Smooth muscle cell of the brain vasculature (primary cell): ENCODE results near the gene PHEX.

ENCODE experiments used
- DNase-seq: peaks from one replicate; pipeline ENCODE4 v3.0.0-alpha.2; 2012; ENCODE audit warnings: low read depth, low spot score

PHEX gene

DNA sequence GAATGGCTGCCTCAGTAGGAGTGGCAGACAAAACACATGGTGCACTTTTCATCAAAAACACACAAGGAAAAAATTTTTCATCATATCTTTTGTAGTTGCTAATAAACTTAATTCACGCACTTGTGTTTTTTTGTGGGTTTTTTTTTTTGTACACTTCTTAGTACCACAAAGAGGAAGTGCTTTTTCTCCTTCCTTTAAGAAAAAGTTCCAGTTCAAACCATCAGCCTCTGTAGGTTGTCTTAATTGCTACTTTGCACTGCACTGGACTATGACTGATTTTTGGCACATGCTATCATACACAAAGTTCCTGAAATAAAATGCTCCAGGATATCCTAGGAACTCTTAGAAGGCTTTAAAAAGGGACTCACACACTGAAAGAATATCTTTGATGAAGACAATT is at the start of gene PHEX:
TSS of gene PHEX (plus strand) at position 242 of the 400 bp plus-strand sequence. CDS start 681 bp downstream, outside the sequence.
- DNase-seq = no peak

DNA sequence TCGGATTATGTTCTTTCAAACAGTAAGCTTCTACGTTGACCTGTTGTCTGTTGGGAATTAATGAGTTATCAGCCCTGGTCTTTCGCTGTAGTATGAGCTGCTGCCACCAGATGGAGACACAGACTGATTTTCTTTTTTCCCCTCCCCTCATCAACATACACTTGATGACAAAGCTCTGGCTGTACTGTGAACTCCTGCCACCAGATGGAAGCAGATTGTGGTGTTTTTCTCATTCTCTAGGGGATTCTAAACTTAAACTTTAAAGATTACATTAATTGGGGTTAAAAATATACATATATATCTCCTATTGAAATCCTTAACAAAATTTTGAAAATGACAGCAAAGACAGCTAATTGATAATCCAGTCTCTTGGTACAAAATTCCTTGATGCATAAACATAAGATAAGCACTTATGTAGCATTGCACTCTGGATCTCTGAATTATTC is 46.8 kb upstream of the PHEX start:
- DNase-seq = peak; percentile 57

DNA sequence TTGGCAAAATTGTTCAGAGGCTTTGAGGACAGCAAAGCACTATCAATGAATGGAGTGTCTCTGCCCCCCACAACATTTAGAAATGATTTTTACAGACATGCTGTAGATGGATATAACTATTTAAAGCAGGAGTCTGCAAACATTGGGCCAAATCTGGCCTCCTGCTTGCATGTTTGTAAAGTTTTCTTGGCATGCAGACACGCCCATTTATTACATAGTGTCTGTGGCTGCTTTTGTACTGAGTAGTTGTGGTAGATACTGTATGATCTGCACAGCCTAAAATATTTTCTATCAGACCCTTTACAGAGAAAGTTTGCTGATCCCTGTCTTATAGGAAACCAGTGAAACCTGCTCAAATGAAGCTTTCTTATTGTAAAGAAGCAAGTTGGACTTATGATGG is 45.5 kb upstream of the PHEX start:
- no peak for DNase-seq

DNA sequence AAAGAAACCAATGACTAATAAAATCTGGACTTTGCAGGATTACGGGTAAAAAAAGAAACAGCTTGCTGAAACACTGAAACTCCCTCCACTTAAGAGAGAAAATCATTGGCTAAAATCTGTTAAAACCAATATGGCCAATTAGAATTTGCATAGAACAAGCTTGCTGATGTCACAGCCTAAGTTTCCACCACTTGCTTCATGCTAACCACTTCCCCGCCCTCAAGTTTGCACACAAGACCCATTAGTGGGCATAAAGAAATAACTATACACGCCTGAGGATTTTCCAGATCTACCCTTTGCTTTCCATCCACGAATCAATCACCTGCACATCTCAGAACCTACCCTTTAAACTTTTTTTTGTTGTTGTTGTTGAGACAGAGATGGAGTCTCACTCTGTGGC is 42.7 kb upstream of the PHEX start:
- DNase-seq = no peak

DNA sequence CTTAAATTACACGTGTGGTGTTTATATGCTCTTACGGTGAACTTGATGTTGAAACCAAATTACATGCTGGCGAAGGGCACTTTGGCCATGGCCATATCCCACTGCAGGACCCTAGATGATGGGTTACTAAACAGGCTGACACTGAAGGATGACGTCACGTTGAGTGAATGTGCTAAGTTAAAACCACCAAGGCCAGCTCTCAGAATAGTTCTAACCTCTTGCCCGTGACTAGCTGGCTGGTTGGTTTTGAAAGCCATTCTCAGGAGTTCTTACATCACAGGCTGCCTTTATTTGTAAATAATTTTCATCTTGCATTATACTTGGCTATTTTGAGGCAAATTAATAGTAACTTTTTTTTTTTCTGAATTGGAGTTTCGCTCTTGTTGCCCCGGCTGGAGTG is 41.3 kb upstream of the PHEX start:
- DNase-seq = no peak

DNA sequence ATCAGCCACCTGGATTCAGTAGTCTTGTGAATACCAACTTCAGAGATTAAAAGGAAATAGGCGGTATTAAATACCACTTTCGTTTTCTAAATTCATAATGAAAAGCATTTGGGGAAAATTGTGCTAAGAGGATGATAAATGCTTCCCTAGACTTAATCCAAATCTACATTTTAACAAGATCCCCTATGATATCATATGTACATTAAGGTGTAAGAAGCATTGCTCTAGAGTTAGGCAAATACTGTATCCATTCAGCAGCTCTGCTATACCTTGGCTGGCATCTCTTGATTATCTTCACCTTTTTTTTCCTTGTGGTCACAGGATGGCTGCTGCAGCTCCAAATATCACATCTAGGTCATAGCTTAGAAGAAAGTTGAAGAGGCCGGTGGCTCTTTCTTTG is 40.6 kb upstream of the PHEX start:
- DNase-seq = no peak

DNA sequence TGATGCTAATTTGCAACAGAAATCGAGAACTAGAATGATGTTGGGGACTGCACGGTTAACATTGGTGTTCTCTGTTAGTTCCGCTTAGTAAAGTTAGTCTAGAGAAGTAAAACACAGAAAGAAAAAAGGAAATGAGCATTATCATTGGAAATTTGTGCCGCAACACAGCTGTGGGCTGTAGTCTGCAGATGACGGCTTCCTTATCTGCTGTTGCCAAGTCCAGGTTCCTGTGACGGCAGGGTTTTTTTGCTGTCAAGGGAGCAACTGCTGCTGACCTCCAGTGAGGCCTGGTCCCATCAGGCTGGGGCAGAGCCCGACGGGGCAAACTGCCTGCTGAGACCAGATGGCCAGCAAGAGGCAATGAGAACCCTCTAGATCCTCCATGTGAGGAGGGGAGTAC is 38.9 kb upstream of the PHEX start:
- DNase-seq = no peak

DNA sequence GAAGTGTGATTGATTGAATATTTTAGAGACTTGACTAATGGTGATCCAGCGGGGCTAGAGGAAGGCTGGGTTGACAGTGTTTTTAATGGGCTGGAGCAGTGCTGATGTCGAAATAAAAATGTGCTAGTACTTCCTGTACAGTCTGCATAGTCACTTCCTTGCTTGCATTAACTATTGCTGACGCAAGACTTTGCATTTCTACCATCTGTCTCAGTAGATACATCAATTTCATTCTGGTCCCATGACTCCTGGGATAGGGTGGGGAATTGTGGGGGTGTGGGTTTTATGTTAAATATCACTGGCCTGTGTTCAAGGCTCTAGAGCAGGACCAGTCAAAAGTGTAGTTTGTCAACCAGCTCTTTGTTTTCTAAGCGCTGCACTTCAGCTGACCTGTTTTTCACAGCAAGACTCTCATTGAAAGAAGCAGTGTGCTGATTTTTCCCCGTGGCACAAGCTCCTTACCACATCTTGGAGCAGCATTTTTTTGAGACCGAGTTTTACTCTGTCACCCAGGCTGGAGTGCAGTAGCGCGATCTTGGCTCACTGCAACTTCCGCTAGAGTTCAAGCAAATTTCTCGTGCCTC is 35.2 kb upstream of the PHEX start:
- no peak for DNase-seq

DNA sequence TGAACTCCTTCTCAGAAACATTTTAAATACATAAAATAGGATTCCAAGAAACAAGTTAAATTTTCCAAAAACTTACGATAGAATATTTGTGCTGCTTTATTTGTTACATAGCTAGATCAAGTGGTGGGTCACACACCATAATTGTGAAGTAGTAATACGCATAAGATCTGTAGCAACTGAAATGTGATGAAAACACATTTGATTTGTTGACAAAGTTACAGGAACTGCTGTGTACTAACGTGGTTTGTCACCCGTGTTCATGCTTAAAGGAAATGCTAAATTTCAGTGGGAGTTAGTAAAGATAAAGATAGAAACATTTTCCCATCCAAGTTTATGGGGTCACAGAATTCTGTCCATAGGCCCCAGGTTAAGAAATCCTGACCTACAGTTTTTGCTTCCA is 34.1 kb upstream of the PHEX start:
- no peak for DNase-seq

DNA sequence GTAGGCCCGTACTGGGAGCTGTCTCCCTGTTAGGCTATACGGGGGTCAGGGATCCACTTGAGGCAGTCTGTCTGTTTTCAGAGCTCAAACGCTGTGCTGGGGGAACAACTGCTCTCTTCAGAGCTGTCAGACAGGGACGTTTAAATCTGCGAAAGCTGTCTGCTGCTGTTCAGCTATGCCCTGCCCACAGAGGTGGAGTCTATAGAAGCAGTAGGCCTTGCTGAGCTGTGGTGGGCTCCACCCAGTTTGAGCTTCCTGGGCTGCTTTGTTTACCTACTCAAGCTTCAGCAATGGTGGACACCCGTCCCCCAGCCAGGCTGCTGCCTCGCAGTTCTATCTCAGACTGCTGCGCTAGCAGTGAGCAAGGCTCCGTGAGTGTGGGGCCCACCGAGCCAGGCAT is 27.3 kb upstream of the PHEX start:
- DNase-seq = no peak

DNA sequence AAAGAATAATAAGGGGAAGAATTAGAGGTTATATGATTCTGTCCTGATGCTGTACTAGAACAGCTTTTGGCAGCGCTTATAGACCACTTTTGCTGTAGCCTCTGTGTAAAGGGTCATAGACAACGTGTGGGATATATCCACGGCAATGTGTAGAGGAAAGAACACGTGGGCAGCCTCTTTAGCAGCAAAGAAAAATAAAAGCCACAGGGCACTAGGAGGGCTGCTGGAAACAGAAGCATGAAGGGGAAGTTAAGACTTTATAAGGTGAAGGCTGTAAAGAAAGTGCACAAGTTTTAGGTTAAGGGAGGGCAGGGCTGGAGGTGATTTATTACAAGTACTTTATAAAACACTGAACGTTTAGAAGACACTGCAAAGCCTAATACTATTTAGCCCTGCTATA is 20.1 kb upstream of the PHEX start:
- DNase-seq = no peak

DNA sequence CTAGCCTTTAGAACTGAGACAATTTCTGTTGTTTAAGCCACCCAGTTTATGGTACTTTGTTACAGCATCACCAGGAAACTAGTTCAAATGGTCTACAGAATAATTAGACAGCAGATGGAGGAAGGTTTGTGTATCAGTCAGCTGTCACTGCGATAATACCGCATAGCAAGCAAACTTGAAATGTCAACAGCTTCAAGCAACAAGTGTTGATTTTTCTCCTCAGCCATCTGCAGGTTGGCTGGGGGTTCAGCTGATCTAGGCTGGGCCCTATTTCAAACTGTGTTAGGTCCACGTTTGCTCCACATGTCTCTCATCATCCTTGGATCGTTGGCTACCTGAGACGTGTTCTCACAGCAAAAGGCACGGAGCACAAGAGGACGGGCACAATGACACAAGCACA is 19.2 kb upstream of the PHEX start:
- no peak for DNase-seq

DNA sequence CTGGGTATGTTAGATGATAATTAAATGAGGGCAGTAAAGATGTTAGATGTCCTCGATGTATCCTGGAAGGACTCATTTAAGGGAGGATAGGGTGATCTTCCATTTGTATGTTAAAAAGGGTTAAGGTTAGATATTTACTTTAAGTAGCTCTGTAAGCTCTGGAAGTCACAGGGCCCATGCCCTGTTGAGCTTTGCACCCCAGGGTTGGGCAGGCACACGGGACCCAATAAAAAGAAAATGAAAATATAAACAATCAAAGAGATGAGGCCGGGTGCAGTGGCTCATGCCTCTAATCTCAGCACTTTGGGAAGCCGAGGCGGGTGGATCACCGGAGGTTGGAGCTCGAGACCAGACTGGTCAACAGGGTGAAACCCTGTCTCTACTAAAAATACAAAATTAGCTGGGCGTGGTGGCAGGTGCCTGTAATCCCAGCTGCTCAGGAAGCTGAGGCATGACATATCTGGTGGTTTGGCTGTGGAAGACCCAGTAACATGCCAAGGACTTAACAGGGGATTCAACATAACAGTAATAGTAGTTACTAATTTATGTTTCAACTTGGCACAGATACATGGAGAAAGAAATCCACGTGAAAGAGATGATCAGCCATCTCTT is 16.9 kb upstream of the PHEX start:
- DNase-seq = no peak

DNA sequence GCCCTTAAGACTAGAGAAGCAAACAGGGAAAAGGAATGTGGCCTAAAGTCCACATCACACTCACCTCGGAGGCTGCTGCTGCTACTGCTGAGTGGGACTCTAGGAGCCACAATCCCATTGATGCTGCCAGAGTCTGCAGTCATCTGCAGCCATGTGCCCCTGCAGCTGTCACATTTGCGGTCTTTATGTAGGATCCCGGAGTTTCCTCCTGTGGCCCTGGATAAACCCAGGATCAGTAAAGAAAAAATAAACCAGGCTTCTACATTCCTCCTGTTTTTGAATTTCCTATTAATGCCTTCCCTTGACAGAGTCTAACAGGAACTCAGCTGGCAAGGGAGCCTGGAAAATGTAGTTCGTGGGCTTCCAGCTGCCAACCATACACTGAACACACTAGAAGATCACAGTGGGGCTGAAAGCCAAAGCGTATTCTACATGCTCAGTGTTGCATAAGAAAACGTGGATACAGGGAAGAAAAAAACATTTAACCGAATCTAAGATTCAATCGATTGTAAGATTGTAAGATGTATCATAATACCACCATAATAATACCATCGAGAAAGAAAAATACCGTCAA is 10.3 kb upstream of the PHEX start:
- DNase-seq = no peak

DNA sequence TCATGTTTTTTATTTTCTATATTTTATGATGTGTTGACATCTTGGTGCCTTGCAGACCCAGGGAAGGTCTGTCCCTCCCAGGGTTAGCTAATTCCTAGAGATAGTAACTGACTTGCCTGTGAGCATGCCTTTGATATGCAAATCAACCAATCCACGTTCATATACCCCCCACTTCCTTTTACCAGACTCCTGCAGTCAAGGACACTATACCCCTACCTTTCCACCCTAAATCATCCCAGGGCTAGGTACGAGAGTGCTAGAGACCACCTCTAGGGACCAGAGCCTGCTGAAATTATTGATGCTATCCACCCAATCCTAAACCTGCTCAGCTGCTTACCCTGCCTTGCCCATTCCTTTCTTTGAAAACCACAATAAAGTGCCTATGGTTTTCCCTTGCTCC is 7.5 kb upstream of the PHEX start:
- no peak for DNase-seq

DNA sequence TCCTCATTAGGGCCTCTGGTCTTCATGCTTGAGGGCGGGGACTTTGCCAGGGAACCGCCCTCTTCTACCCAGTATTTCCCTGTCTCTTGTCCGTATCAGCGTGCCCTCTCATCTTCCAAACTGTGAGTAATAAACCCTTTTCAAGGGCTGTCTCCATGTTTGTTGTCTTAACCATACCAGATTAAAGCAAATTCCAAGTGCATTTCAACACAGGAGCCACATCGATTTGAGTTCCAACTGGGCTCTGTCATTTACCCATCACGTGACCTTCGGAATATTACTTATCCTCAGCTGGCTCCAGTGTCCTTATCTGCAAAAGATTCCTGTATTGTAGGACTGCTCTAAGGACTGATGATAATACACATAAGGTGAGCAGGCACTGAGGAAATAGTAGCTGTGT is 6.4 kb upstream of the PHEX start:
- no peak for DNase-seq

DNA sequence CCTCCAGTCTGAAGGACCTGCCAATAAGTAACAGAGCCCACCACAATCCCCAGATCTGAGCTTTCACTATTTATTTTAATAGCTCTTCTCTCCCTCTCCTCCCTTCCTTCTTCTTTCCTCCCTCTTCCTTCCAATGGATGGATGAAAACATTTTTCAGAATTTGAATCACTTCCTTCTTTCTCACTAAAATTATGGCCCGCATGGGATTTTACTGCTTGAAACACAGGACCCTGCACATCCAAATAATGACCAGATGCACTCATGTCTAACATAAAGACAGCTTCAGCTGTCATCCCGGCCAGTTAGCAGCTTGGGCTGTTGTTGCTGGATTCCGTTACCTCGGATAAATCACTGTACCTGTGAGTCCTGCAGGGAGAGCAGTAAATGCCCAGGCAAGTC is 5.4 kb upstream of the PHEX start:
- no peak for DNase-seq

DNA sequence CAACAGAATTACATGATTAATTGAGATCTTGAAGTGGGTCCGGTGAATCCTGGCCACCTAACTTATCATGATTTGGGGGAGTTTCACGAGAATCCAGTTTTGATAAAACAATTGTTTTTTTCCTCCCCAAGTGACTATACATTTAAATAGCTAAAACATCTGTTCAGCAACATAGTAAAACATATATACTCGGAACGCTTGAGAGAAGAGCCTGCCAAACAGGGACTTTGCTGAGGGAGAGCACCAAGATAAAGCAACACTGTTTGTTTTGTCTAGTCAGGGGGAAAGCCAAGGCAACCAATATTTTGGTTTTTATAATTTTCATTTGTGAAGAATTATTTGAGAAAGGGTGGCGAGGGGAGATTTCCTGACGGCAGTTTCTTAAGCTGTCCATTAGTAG is 381 bp downstream of the PHEX start:
- DNase-seq = no peak

DNA sequence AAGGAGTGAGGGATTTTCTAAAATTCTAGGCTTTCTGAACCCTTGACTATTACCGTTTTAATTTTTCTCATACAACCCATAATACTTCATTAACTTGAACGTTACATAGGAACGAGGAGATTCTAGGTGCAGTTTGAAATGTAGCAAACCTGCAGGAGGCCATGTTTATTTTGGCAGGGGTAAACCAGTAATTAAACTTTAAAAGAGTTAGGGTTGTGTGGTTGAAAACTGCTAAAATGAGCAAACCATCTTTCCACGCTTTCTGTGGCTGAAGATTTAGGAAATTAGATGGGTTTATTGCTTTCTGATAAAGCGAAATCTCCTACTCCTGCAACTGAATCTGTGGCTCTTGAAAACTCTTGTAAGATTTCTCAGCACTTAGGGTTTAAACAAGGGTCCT is 1.7 kb downstream of the PHEX start:
- no peak for DNase-seq

DNA sequence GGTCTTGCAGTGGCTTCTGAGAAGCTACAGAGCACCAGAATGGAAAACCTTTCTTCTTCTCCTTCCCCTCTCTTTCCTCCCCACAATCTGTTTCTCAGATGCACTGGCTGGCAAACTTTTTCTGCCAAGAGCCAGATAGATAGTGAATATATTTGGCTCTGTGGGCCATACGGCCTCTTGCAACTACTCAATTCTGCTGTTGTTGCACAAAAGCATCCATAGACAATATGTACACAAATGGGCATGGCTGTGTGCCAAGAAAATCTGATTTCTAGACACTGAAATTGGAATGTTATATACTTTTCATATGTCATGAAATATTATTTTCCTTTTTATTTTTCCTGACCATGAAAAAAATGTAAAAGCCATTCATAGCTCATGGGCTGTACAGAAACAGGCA is 3.1 kb downstream of the PHEX start:
- DNase-seq = no peak

DNA sequence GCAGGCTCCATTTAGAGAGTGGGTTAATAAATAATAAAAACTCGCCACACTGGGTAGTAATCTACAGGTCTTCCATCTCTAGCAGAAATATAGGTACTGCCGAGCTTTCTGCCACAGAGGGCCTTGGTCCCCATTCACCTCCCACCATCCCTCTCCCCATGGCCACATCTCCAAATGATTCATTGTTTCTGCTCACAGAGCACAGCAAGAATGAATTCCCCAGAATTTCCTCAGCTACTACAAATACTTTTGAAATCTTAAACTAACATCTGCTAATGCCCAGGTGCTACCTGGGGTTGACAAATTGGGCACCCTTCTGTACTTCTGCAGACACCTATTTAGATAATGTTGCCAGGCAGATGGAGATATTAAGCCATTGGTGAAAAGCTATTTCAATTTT is 5.1 kb downstream of the PHEX start:
- DNase-seq = no peak

DNA sequence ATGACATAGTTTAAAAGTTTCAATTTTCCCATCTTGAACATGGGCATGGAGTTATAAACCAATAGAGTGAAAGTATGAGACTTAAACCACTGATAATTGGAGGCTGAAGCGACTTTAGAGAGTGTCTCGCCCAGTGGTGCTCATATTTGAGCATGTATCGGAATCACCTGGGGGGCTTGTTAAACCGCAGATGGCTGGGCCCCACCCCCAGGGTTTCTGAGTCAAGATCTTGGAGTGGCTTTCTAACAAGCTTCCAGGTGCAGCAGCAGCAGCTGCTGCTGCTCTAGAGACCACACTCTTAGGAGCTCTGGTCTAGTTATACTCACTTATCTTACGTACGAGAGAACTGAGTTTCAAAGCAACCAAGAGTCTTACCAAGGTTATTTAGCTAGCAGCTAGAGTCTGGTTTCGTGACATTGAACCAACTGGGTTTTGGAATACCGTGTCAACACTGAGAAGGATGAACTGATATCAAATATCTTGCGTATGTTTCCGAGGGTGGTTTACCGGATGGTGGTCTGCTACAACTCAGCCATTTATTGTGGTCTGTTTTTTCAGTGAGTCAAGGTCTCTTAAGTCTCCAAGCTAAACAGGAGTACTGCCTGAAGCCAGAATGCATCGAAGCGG is 5.9 kb downstream of the PHEX start:
- no peak for DNase-seq

DNA sequence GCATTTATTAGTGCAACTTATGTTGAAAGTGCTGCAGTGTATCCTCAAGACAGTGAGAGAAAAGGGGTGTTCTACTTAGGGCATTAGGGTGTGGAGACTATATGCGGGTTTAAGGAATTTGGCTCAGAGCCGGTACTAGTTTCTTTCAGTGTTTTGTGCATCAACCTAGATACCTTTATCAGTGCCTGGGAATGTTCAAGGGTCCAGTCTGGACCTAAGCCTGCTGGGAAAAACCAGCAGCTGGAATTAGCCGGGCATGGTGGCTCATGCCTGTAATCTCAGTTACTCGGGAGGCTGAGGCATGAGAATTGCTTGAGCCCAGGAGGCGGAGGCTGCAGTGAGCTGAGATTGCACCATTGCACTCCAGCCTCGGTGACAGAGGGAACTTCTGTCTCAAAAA is 7.4 kb downstream of the PHEX start:
- DNase-seq = no peak
